HCT116 (cell line): ENCODE measurements around the gene UMAD1.

ENCODE experiments used
- CBX3 ChIP-seq: IDR thresholded peaks from 2 replicates; pipeline ENCODE4 v1.6.1; 2012; ENCODE audit warnings: low read depth
- EGR1 ChIP-seq: IDR thresholded peaks from 2 replicates; pipeline ENCODE4 v1.6.1; 2012; ENCODE audit warnings: low read depth
- EZH2phosphoT487 ChIP-seq: fragments of 200-600 bp; IDR thresholded peaks from 2 replicates; pipeline ENCODE4 v1.6.1; 2018; ENCODE audit warnings: antibody characterized with exemption, borderline replicate concordance
- TF ChIP-seq, protein P1 (sequence below), 3 experiments: fragments of 200-600 bp in 1 of 3; sonication (generic) in 1 of 3; IDR thresholded peaks in 2 of 3; conservative IDR thresholded peaks in 1 of 3; 2 replicates each; pipeline ENCODE4 v1.5.1; 2012 to 2017; ENCODE audit warnings: low read depth in 2 of 3, low read length in 2 of 3, antibody characterized with exemption in 1 of 3, borderline replicate concordance in 1 of 3, control low read depth in 1 of 3, mild to moderate bottlenecking in 1 of 3, mixed read lengths in 1 of 3, mixed run types in 1 of 3, moderate library complexity in 1 of 3; ENCODE audit not compliant: insufficient read depth in 1 of 3

DNA sequence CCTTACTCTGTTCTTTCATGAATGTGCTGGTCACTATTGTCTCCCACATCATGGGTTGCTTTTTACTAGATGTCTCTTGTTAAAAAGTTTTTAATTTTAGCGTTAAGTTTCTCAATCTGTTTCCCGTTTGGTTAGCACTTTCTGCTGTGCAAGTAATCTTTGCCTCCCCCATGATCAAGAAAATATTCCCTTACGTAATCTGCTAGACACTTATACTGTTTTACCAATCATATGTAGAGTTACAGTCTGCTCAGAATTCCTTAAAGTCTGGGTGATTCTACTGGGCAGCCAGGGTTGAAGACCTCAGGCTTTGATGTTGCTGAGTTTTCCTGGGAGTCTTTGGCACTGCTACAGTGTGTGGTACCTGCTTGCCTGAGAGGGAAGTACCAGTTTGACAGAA is 116.0 kb downstream of the UMAD1 start:
- TF ChIP-seq EGR1, result no peak
- TF ChIP-seq, protein P1, sequence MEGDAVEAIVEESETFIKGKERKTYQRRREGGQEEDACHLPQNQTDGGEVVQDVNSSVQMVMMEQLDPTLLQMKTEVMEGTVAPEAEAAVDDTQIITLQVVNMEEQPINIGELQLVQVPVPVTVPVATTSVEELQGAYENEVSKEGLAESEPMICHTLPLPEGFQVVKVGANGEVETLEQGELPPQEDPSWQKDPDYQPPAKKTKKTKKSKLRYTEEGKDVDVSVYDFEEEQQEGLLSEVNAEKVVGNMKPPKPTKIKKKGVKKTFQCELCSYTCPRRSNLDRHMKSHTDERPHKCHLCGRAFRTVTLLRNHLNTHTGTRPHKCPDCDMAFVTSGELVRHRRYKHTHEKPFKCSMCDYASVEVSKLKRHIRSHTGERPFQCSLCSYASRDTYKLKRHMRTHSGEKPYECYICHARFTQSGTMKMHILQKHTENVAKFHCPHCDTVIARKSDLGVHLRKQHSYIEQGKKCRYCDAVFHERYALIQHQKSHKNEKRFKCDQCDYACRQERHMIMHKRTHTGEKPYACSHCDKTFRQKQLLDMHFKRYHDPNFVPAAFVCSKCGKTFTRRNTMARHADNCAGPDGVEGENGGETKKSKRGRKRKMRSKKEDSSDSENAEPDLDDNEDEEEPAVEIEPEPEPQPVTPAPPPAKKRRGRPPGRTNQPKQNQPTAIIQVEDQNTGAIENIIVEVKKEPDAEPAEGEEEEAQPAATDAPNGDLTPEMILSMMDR (IDR thresholded peaks at IDR 0.05 in 2 of 3, conservative IDR thresholded peaks at IDR 0.05 in 1 of 3; ENCODE audit: borderline replicate concordance in 1 of 3, insufficient read depth in 1 of 3, low read depth in 2 of 3, low read length in 2 of 3), result no peak
- TF ChIP-seq EZH2phosphoT487, result no peak
- TF ChIP-seq CBX3, result no peak
